ENCODE results near the gene DSCAM. TPM values are rescaled to one million over a fixed set of nuclear protein-coding genes. Genes with fewer than 3 reads are reported as not detected.

The DSCAM gene
- total RNA-seq, 1 experiment from 2014 or later, result 0.33 TPM

DNA sequence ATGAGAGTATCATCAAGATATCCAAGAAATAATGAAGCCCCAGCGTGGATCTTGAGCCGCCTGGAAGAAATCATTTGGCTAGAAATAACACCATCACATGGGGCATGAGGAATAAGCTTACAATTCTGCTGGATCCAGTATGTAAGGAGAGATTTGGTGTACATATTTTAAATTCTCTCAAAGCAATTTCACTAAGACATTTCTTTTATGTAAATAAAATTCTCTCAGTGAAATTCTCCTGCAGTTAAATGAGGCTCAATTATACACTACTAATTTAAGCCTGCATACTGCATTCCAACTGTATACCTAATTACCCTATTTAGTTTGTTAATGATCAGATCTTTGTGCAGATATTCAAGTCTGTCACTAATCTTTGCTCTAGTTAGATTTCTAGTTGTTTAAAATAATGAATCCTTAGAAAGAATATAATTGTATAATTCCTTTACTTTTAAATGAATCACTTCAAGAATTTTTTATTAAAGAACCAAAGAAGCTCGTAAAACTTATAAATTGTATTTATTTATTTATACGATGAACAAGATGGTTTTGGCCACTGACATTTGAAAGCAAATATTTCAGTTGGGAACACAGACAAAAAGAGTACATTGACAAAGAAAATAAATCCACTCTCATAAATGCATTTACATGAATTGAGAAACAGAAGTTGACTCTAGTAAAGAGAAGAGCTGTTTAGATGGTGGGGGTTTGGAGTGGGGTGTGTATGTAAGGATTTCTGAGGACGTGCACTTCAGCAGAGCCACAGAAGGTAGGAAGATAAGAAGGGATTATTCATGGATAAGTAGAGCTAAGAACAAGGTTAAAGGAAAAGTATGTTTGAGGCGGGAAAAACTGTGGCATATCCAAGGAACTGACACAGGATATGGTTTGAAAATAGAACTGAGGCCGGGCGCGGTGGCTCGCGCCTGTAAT lies 466.8 kb downstream of the DSCAM start:
- intact Hi-C loops (cut with micrococcal nuclease), result no loop called here
- POLR2A ChIA-PET, result no interaction called here

DNA sequence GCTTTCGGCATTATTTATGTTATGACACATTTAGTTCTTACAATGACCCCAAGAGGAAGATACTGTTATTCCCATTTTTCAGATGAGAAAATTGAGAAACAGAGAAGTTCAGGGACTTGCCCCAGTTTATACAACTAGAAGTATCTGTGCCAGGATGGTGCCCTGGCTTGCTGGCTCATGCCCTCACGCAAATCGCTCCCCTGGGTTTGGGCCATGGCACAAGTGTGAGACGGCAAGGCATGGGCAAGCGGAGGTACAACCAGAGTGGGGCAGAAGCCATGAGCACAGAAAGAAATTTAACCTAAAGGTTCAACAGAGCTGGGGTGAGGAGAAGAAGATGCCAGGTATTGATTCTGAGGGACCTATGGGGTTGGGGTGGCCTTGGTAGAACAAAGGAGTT lies 469.8 kb downstream of the DSCAM start:
- no peak for TF ChIP-seq CTCF (IDR thresholded peaks at IDR 0.05; ENCODE audit: unreplicated experiment)
- Mint-ChIP-seq H3K27ac (ENCODE audit: low read depth, unreplicated experiment) (no peak overlapping the region), H3K9me3 (ENCODE audit: unreplicated experiment) (peaks cover 19% of the 10 kb centered on the region), H3K36me3 (ENCODE audit: insufficient read depth, unreplicated experiment) (peaks cover 6% of the 10 kb centered on the region), H3K4me1 (ENCODE audit: insufficient read depth, unreplicated experiment) (no peaks in the 10 kb centered on the region), H3K4me3 (ENCODE audit: unreplicated experiment) (no peak overlapping the region), H3K27me3 (ENCODE audit: insufficient read depth, unreplicated experiment) (no peaks in the 10 kb centered on the region)
- no peak for DNase-seq (ENCODE audit: unreplicated experiment)
- POLR2A ChIA-PET, result no interaction called here
- no TSS peak for BruUV-seq (replicated peaks)
- intact Hi-C loops (cut with micrococcal nuclease), result no loop called here
- CTCF ChIA-PET, result interaction anchor here (0.6 to 1.7 kb wide), 3 partner anchors 9 to 234 kb away, joined by 3 to 8 read pairs (median 4); no protein-coding TSS in a partner anchor

More for the DNA sequence above, 466.8 kb downstream of the DSCAM start:
- Mint-ChIP-seq H3K27ac (ENCODE audit: low read depth, unreplicated experiment) (no peak overlapping the region), H3K4me3 (ENCODE audit: unreplicated experiment) (no peak overlapping the region), H3K27me3 (ENCODE audit: insufficient read depth, unreplicated experiment) (no peaks in the 10 kb centered on the region), H3K36me3 (ENCODE audit: insufficient read depth, unreplicated experiment) (peaks cover 5% of the 10 kb centered on the region), H3K9me3 (ENCODE audit: unreplicated experiment) (peaks cover 15% of the 10 kb centered on the region), H3K4me1 (ENCODE audit: insufficient read depth, unreplicated experiment) (no peaks in the 10 kb centered on the region)
- BruUV-seq (replicated peaks), result no TSS peak
- TF ChIP-seq CTCF (IDR thresholded peaks at IDR 0.05; ENCODE audit: unreplicated experiment), result no peak
- CTCF ChIA-PET, result interaction anchor here (1.2 kb wide), 1 partner anchor 237 kb away, joined by 3 read pairs; no protein-coding TSS in a partner anchor
- DNase-seq (ENCODE audit: unreplicated experiment), result no peak

DNA sequence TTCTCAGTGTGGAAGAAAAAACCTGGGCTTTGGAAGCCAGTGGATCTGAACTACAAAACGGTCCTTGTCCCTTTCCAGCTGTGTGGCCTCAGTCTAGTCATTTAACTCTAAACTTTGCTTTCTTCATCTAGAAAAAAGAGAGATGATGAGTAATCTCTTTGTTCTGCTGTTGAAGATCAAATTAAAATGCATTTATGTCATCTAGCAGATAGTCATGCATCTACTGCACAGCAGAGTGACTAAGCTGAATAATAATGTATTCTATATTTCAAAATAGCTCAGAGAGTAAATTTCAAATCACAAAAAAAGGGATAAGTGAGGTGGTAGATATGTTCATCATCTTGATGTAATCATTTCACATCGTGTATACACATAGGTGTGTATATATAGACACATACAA lies 473.2 kb downstream of the DSCAM start:
- Mint-ChIP-seq H3K4me1 (ENCODE audit: insufficient read depth, unreplicated experiment) (no peaks in the 10 kb centered on the region), H3K27me3 (ENCODE audit: insufficient read depth, unreplicated experiment) (no peaks in the 10 kb centered on the region), H3K27ac (ENCODE audit: low read depth, unreplicated experiment) (no peak overlapping the region), H3K9me3 (ENCODE audit: unreplicated experiment) (peaks cover 19% of the 10 kb centered on the region), H3K36me3 (ENCODE audit: insufficient read depth, unreplicated experiment) (peaks cover 6% of the 10 kb centered on the region), H3K4me3 (ENCODE audit: unreplicated experiment) (no peak overlapping the region)
- POLR2A ChIA-PET, result no interaction called here
- BruUV-seq (replicated peaks), result no TSS peak
- no peak for TF ChIP-seq CTCF (IDR thresholded peaks at IDR 0.05; ENCODE audit: unreplicated experiment)
- no peak for DNase-seq (ENCODE audit: unreplicated experiment)
- intact Hi-C loops (cut with micrococcal nuclease), result no loop called here
- CTCF ChIA-PET, result interaction anchor here (1.1 kb wide), 1 partner anchor 12 kb away, joined by 5 read pairs; no protein-coding TSS in a partner anchor

- Mint-ChIP-seq H3K4me1 (ENCODE audit: insufficient read depth, unreplicated experiment) (no peaks in the 10 kb centered on the region), H3K36me3 (ENCODE audit: insufficient read depth, unreplicated experiment) (peaks cover 6% of the 10 kb centered on the region), H3K9me3 (ENCODE audit: unreplicated experiment) (peaks cover 17% of the 10 kb centered on the region), H3K27me3 (ENCODE audit: insufficient read depth, unreplicated experiment) (no peaks in the 10 kb centered on the region), H3K27ac (ENCODE audit: low read depth, unreplicated experiment) (no peak overlapping the region), H3K4me3 (ENCODE audit: unreplicated experiment) (no peak overlapping the region)
- BruUV-seq (replicated peaks), result no TSS peak
- CTCF ChIA-PET, result interaction anchor here (1.5 kb wide), 1 partner anchor 13 kb away, joined by 7 read pairs; no protein-coding TSS in a partner anchor
- no peak for DNase-seq (ENCODE audit: unreplicated experiment)
- intact Hi-C loops (cut with micrococcal nuclease), result no loop called here
- POLR2A ChIA-PET, result no interaction called here
- TF ChIP-seq CTCF (IDR thresholded peaks at IDR 0.05; ENCODE audit: unreplicated experiment), result no peak
Measured at GRCh38 chr21:40372506-40372905, 474.5 kb downstream of the DSCAM start.

Measured in MCF 10A (cell line).